Activated CD8-positive, alpha-beta memory T cell treated with anti-CD3 and anti-CD28 coated beads for 24 hours (primary cell): ENCODE measurements around the gene SNAP25.

Experiments used
- DNase-seq: peaks from one replicate; pipeline ENCODE4 v3.0.0-alpha.2; 2020

Gene SNAP25

DNA sequence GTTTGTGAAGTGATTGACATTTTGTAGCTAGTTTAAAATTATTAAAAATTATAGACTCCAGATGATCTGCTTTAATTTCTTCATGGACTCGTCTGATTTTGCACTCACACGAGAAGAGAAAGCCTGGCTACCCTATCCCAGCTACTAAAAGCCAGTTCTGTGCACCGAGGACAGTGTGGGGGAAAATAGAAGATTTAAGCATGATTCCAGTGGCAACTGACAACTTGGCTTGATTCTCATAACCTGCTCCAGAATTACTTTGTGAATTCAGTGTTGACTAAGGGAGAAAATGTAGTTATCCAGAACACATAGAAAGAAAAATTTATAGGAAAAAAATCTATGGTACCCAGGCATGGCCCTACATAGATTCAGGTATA, 88.7 kb downstream of the SNAP25 start:
- no peak for DNase-seq

DNA sequence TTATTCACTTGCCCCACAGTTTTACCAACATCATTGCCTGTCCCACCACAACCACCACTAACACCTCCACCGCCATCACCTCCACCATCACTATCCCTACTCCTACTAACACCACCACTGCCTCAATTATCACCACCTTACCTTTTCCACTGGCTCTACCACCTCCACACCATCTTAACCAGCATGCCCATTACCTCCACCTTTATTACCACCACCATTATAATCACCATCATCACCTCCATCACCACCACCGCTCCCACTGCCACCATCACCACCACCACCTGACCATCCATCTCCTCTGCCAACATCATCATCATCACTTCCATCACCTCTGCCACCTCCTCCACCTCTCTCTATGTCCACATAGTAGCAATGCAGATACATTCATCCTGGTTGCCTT, 90.0 kb downstream of the SNAP25 start:
- no peak for DNase-seq

DNA sequence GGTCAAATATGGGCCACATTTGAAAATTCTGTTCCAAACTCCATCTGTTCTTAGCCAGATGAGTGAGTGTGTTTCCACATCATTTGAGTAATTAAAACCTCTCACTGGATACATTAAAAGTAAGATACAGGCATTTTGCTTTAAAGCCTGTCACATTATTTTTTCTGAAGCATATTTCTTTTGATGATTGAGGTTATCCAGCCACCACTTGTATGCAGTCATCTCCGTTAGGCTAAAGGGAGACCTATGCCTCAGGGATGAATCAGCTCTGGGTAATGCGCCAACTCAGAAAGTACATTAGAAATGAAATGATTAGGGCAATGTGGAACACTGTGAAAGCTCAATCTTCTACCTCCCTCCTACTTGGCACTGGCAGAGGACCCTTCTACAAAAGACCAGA, 90.7 kb downstream of the SNAP25 start:
- no peak for DNase-seq

DNA sequence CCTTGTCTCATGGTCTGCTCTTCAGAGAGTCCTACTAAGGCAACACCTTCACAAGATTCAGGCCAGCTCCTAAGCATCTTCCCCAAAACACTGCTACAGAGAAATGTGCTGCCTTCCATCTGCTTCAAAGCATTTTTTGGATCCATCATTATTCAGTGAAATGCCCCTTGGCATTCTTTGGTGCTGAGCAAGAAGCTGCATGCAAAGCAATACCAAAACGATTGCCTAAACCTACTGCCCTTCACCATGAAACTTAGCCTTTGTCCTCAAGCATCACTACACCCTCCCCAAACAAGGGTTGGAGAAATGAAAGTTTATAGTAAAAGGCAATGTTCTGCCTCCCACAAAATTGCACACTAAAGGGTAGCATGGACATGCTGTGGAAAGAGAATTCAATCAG, 93.5 kb downstream of the SNAP25 start:
- DNase-seq = no peak

DNA sequence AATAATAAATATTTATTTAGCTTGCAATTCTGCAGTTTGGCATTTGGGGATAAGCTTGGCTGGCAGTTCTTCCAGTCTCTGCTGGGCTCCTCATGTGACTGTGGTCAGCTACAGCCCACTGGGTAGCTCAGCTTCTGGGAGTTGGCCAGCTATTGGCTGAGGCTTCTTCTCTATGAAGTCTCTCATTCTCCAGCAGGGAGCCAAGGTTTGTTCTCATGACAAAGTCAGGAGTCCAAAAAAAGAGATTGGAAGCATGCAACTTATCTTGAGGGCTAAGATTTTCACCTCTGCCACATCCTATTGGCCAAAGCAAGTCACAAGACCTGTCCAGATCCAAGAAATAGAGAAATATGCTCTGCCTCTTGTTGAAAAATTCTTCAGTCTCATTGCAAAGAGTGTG, 94.6 kb downstream of the SNAP25 start:
- no peak for DNase-seq

DNA sequence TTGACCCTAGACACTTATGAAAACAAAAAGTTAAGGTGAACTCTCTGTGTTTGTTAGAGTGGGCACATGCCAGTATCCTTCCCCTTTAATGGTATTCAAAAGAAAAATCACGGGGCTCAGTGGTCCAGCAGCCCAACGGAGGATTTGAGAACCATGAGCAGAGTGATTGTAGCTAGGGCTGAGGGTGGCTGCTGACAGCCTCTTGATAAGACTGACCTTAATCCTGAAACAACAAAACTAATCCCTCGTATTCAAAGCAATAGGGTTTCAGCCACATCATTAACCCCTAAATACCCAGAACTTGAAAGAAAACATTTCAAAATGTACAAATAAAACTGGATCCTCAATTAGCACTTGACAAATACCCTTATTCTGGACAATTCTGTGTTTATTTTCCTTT, 95.1 kb downstream of the SNAP25 start:
- DNase-seq = no peak

DNA sequence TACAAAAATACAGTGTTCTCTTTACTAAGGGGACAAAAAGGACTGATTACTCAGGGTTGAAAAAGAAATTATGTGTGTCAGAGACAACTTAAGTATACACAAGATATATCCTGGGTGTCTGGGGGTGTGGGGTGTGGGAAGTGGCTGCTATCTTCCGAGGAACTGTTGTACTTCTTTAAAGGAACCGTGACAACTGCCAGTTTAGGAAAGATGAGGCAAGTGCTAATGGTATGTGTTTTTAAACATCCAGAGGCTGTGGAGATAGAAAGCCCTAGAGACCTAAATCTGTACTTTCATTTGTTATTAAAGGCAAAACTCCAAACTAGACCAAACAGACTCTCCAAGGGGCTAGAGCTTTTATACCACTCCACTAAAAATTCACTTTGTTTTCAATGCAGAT, 95.6 kb downstream of the SNAP25 start:
- DNase-seq = no peak

DNA sequence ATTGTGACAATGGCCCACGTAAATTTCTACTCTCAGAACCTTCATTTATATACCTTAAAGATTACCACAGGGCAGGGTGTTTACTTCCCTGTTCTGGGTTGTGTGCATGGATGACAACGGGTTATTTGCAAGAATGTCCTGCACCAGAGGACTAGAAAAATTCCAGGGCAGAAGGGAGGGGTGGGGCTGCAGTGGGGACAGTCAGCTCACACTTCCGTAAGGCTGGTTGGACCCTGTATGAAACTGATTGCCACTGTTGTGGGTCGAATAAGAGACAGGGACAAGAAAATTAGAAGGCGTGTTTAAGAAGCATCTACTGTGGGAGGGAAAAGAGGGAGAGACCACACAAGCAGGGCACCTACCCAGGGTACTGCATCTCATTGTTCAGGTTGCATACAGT, 96.5 kb downstream of the SNAP25 start:
- DNase-seq = no peak

DNA sequence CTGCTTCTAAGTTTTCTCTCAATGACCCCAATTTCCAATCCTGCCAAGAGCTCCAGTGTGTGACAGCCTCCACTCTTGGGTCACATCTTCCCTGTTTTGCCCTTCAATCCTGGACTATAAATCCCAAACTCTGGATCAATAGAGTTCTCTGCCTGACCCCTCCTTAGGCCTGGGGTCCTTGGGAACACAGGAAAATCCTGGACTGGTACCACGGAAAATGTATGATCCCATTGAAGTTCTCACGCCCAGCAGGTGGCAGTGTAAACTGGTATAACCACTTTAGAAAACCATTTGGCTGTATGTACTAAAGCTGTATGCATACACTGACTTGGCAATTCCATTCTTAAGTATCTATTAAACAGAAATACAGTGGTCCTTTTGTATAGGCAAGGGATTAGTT, 98.0 kb downstream of the SNAP25 start:
- DNase-seq = no peak

DNA sequence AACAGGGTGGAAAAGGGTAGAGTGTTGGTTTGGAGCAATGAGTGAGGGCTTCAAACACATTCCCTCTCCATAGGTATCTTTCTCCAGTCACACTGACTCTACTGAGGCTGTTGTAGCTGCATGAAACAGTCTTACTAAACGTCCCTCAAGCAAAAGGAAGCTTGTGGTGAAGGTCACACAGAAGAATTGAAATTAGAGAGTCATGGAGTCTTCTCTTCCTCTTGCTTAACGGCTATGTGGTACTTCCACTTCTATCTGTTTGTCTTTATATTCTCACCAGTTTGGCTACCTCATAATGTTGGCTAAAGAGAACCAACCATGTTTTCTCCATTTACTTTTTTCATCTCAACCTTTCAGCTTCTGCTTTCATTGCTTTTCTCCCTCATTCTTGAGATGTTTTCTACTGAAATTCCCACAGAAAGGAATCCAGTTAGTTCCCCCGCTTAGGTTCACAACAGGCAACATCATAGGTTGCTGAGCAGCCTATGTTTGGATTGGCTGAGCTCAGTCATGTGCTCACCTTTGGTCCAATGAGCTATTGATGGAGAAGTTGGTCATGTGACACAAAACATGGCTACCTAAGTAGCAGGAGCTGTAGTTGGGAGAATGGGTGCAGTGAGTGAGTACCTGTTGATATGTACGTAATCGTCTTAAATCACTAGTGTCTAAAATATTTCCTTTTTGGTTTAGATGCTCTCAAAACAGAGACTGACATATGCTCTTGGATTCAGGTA, 99.8 kb downstream of the SNAP25 start:
- no peak for DNase-seq

DNA sequence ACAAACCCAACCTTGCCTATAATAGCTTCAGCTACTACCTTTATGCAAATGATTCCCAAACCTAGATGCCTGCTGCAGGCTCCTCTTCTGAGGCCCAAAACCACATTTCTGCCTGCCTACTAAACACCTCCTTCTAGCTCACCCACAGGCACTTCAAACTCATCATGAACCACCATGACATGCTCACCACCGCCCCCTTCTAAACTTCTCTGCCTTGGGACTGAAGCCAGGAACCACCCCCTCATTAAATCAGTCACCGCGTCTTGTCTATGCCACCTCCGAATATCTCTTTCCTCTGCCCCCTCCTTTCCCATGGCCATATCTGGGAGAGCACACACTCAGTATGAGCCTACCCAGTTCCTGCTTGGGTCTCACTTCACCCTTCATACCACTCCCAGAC, 101.2 kb downstream of the SNAP25 start:
- no peak for DNase-seq

DNA sequence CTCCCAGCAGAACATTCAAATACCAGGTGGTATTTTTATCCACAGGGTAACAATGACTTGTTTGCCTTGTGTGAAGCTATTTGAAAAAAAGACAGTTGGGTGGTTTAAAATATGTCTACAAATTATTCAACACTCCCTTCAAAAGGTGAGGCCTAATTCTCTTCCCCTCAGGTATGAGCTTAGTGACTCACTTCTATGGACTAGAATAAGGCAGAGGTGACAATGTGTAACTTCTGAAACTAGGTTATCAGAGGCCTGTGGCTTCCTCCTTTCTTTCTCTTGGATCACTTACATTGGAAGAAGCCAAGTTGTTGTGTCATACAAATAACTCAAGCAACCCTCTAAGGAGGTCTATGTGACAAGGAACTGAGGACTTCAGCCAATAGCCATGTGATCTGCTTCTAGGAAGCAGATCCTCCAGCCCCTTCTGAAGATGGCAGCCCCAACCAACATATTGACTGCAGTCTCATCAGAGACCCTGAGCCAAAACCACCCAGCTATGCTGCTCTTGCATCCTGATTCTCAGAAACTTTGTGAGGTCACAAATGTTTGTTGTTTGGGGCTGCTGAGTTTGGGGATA, 102.6 kb downstream of the SNAP25 start:
- DNase-seq = no peak

DNA sequence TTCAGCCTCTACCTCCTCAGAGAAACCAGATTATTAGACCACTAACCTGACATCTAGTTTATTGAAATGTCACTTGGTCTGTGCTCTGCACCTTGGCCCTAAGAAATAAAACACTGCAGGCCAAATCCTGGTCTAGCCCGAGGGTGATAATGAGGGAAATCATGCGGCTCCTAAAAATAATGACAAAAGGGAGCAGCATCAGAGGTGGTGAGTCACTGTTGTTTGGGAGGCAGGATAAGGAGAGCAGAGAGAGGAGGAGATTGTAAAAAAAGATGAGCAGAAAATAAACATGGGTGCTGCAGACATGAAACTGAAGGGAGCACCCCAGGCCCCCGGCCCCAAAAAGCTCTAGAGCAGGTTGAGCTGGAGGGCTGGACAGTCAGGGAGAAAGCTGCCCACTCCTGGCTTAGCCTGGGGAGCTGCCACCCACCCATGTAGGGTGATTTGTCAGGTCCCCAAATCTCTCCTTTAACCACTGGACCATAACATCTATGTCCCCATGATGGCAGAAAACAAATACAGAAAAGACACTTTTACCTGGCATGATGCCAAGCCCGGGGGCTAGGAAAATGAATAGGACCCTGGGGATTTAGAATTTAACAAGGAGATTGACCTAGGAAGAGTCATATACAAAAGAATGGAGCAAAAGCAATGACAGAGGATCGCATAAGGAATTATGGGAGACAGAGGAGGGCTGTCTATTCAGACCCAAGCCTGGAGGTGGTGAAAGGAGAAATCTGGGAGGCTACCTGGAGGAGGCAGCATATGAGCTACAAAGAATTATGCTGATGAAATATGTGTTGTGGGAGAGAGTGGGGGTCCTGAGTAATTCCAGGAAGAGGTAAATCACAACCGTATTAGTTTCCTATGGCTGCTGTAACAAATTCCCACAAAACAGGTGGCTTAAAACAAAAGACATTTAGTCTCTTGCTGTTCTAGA, 103.7 kb downstream of the SNAP25 start:
- DNase-seq = no peak

DNA sequence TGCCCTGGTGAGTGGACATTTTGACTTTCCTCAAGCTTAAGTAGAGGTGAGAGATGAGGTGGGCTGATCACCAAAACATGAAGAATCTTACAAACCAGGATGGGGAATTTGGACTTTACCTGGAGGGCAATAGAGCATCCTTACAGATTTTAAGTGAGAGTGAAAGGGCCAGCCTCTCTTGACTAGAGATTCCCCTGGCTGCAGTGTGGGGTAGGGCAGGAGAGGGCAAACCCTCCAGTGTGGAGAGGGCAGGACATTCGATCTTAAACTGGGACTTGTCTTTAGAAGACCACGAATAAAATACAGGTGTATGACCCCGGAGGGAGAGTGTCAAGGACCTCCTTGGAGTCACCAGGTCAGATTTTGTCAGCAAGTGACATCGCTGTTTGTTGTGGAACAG, 105.1 kb downstream of the SNAP25 start:
- DNase-seq = no peak

DNA sequence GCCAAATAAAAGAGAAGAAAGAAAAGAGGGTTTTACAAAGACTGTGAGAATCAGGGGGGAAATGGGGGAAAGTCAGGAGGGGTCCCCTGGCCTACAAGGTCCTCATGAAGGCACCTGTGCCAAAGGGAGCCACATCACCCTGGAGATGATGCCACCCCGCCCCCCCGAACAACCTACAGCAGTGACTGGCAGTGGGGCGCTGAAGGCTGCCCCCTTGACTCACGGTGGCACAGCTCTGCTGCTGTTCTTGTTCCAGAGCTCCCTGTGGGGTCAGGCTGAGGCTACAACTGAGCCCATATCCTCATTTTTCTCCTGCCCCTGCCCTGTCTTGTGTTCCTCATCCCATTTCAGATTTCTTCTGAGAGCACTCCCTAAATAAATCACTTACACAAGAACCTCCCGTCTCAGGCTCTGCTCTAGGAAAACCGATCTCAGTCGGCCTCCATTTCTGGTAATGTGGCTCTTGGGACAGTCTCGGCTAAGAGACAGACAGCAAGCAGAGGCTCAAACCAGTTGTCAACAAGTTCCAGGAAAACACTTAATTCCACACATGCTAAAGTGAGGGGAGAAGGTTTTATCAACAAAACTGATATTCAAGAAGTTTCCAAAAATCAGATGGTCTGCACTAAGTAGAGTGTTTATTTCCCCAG, 105.7 kb downstream of the SNAP25 start:
- no peak for DNase-seq

DNA sequence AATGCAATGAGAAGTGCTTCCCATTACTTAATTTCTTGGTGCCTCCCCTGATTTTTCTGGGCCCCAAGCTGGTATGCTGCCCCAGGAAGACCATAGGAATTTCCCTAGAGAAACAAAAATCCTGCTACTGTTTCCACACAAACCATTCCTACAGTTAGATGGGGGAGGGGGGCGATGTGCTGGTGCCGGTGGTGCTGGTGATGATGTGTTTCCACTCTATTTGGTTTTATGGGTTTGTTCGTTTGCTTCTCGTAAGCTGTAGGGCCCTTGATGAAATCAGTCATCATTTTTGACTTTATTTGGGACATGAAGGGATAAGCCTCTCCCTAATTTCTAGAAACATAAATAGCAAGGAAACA, 110.2 kb downstream of the SNAP25 start:
- no peak for DNase-seq

DNA sequence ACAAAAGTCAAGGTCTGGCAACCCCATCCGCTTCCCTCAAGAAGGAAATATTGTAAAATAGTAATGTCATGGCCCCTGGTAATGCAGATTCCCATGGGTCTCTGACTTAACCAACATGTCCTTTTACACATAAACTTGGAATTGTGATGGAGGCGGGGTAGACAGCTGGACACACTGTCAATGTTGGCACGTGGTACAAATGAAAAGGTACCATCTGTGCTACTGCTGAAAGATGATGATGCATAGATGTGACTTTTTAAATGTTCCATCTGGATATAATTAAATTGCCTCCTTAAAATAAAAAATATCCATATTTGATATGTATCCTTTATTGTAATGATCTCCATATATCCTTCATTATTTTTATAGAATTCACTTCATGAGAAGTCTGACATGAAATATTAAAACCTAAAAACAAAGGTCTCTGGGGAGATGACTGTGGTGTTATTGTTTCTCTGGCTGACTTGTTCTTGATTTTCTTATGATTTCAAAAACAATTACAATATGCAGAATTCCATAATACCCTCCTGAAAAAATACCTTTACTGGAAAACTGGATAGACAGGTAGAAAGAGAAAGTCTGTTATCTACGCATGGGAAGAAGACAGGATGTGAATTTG, 110.9 kb downstream of the SNAP25 start:
- DNase-seq = no peak

DNA sequence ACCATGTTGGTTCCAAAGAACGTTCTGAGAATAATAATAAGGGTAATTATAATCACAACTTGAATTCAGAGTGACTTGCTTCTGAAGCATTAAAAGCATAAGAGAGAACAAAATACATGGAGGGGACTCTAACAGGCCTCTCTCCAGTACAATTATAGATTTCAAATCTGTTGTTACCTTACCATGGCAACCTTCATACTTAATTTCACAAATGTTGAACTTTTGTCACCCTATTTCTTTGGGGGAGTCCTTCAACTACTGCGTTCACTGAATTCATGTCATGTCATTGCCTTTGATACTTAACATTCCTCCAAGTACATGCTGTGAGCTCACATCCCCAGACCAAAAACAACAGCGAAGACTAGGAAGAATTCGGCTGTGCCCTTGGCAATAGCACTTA, 111.4 kb downstream of the SNAP25 start:
- DNase-seq = no peak

DNA sequence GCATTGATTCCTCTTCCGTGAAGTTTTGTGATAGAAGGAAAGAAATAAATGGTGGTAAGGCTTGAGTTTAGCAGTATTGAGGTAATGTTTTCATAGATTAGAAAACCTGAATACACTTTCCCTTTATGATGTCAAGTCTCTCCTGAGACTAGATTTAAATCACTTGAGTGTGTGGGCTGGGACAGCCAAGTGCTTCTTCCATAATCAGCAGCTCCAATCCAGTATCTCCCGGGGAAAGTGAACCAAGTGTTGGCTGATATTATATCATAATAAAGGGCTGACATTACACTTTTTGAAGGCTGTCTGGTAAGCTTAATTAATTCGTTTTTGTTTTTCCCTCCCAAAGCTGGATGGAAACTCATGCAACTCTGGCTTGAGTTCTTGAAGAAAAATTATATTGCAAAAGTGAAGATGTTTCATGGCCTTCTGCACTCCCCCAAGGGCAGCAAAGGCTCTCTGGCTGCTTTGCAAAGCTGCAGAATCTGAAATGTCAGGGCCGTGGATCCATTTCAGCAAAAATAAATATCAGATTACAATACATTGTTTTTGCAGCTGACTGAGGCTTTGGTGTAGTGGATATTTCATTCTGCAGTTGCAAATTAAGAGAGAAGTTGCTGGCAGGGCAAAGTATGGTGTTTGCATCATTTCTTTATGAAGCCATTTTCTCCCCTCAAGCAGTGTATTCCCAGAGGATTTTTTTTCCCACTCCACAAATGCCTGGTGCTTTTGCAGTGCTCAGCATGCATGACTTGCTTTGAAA, 114.2 kb downstream of the SNAP25 start:
- DNase-seq = no peak

DNA sequence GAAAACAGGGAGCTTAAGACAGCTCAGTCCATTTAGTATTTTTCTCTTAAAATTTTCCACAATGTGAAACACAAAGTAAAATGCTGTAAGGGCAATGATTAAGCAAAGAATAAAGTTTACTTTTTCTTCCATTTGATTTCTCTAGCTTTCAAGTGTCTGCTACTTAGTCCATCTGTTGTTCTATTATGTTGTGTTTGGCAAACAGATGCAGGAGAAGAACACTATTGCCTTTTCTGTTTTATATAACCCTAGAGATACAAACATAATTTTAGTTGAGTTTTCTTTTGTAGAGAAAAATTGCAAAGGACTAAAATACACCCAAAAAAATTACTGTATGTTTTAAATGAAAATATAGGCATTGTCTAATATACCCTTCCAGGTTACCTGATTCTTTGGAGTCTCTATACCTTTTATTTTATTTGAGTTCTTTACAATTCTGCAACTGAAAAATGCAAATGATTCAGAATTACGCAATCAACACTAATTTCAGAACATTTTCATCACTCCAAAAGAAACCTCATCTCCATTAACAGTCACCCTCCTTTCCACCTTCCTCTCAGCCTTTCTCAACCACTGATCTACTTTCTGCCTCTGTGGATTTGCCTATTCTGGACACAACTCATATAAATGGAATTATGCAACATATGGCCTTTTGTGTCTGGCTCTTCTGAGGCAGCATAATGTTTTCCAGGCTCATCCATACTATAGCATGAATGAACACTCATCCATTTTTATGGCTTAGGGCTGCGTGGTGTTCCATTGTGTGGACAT, 118.5 kb downstream of the SNAP25 start:
- no peak for DNase-seq

DNA sequence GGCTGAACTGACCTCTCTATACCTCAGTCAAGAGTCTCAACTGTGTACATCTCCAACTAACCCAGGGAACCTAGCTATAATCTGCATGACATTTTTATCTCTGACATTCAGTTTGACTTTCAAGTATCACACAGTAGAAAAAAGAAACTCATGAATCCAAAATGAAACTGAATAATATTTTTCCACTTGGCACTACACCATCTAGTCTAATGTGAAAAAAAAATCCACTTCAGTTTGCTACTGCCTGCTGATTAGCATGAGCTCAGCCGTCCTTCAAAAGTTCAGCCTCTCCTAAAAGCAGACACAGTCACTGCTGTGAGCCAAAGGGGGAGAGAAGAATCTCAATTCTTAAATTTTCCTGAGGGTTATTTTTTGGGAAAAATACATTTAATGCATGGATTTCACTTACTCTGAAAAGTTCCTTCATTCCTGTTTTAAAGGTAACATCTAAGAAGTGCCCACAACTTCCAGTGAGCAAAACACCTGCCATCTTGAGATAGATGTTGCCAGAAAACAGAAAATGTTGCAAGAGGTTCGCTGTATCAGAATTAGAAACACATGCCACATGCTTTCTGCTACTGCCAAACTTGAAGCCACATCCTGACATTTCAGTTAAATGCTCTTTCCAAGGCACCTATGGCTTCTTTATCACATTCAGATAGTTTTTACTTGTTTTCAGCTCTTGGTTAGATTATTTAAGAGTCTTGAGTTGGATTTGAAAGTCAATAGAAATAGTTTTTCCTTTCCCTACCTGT, 120.0 kb downstream of the SNAP25 start:
- DNase-seq = no peak
